GM18517 (cell line): ENCODE results near the gene LAMB4.
A peak's percentile ranks its signal among the peaks of the same experiment; 100 is the strongest.

Experiments
- ATAC-seq: cut with Tn5 transposase; IDR thresholded peaks from one replicate; pipeline ENCODE4 v1.9.1; 2021; ENCODE audit warnings: mild to moderate bottlenecking, moderate library complexity; ENCODE audit not compliant: unreplicated experiment

Gene LAMB4

GRCh38 chr7:108142675-108143259, 12.6 kb upstream of the LAMB4 start:
- no peak for ATAC-seq

- no peak for ATAC-seq
These were observed 12.0 kb upstream of the LAMB4 start for GRCh38 chr7:108142180-108142579.

DNA sequence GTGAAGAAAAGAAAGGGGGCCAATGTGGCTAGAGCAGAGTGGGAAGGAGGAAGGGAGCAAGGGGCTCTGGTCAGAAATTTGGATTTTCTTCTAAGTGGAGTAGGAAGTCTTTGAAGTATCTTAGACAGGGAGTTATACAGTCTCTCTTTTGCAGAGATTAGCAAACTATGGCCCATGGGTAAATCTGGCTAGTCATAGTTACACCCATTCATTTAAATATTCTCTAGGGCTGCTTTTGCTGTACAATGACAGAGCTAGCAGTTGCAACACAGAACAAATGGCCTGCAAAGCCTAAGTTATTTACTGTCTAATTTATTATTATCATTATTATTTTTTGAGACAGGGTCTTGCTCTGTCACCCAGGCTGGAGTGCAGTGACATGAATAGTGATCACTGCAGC, 10.5 kb upstream of the LAMB4 start:
- no peak for ATAC-seq

- no peak for ATAC-seq
These were observed 8.8 kb upstream of the LAMB4 start for GRCh38 chr7:108138911-108139310.

DNA sequence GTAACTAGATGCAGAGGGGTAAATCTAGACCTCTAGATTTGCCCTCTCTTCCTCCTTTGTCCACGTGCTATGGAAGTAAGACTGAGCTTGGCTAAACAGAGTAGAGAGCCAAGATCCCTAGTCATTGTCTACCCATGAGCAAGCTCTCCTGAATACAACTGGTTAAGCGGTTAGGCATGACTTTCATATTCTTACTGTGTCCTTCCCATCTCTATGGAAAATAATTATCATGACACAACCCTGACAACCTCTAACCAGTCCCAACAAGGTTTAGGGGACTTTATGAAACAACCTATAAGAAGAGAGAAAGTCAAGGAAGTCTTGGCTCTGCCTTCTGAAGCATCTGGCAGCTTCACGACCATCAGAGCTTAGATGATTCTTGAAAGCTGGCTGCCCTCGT, 7.8 kb upstream of the LAMB4 start:
- no peak for ATAC-seq

GRCh38 chr7:108137040-108137439, 6.9 kb upstream of the LAMB4 start:
- no peak for ATAC-seq

DNA sequence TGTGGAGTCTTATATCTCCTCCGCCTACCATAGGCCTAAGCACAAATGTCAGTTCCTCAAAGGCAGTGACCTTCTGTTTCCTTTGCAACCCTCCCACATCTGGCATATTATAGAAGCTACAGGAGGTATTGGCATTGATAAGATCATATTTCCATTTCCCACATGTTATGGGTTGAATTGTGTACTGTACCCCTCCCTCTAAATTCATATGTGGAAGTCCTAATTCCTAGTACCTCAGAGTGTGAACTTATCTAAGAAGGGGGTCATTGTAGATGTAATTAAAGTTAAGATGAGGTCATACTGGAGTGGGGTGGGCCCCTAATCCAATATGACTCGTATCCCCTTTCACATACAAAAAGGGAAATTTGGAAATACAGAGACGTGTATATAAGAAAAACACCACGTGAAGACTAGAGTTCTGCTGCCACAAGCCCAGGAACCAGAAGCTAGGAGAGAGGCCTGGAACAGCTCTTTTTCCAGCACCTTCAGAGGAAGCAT, 6.1 kb upstream of the LAMB4 start:
- ATAC-seq = peak; percentile 21

GRCh38 chr7:108135446-108136190, 5.5 kb upstream of the LAMB4 start:
- peak; percentile 99 for ATAC-seq

- no peak for ATAC-seq
These were observed 4.3 kb upstream of the LAMB4 start for GRCh38 chr7:108134486-108134885.

DNA sequence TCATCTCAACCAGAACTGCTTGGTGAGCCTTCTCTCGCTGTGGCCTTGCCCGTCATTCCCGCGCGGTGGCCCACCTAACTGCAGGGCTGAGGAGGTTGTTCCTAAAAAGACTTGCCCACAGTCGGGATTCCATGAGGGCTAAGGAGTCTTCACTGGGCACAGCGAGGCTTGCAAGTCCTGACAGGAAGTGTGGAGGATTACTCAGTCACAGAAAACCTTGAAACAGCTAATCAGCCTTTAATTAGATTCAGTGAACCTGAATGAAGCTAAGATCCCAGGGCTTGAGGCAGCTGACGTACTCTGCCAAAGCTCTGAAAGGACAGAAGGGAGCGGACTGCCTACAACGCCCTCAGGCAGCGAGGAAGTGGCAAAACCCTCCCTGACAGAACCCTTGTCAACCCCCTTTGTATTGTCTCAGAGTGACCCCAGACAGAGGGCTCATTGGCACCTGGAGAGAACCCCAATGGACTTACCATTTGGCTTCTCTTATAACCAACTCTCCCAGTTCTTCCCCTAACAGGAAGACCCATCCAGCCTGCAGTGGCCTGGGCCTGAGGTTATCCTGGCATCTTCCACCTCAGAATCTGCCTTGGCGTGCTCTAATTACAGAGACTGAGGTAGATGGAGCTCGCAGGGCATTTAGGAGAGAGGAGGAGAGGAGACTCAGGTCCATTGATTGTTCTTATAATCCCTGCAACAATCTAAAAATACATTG, 2.5 kb upstream of the LAMB4 start:
- no peak for ATAC-seq

- no peak for ATAC-seq
These were observed 869 bp downstream of the LAMB4 start for GRCh38 chr7:108129018-108129965.

- ATAC-seq = no peak
These were observed 1.6 kb downstream of the LAMB4 start for GRCh38 chr7:108128514-108128913.

GRCh38 chr7:108127461-108127860, 2.7 kb downstream of the LAMB4 start:
- ATAC-seq = no peak

GRCh38 chr7:108124820-108125219, 5.3 kb downstream of the LAMB4 start:
- no peak for ATAC-seq

DNA sequence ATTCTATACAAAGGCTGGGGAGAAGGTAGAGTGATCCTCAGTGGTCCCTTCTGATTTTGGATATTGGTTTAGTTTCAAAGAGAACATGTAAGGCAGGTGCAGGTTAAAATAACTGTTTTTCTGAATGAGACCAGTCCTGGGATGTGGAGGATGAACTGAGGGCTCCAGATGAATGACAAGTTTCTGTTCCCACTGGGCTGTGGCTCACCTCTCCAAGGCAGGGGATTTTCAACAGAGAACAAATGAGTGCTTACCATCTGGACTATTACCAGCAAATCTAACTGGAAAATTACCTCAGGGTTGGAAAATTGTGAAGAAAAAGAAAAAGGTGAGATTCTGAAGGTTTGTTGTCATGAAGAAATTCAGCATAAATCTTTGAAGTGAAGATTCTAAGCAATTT, 8.0 kb downstream of the LAMB4 start:
- no peak for ATAC-seq

- no peak for ATAC-seq
These were observed 9.2 kb downstream of the LAMB4 start for GRCh38 chr7:108120933-108121332.

DNA sequence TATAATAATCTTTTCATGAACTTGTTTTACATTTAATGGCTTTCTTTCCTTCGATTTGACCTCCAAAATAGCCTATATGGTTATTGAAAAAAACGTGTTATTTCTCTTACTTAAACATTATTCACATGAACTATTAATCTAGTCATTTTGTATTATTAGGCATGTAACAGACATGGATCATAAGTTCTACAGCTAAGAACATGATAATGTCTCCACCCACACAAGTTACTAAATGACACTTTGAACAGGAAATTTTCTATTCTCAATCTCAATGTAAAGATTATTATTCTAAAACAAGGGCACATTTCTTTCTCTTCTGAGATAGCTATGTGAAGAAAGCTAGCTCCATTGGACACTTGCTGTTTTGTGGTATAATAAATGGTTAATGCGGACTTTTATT, 10.0 kb downstream of the LAMB4 start:
- ATAC-seq = no peak

DNA sequence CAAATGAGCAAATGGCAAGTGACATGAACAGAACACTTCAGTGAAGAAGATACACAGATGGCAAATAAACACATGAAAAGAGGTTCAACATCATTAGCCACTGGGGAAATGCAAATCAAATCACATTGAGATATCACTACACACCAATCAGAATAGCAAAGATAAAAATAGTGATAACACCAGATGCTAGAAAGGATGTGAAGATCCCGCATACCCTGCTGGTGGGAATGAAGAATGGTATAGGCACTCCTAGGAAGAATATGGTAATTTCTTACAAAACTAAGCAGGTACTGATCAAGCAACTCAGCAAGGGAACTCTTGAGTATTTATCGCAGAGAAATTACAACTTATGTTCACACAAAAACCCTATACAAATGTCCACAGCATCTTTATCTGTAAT, 11.2 kb downstream of the LAMB4 start:
- no peak for ATAC-seq

DNA sequence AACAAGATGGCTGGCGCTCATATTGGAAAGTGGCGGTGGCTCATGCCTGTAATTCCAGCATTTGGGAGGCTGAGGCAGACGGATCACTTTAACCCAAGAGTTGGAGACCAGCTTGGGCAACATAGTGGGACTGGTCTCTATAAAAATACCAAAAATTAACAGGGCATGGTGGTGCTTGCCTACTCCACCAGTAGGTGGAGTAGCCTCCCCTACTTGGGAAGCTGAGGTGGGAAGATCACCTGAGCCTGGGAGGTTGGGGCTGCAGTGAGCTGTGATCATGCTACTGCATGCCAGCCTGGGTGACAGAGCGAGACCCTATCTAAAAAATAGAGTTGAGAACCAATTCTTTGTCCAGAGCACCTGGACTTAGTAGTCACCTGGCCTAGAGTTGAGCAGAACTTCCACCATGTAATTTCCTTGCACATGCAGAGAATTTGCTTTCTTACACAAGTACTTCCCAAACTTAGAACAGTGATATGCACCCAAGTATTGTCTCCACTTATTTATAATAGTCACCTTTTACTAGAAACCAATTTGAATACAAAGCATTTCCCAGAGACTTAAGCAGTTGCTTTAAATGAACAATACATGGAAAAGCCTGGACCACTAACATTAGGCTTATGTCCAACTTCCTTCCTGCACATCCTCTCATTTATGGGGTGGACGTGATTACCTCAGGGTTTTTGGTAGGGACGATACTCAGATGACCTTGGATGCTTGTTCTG, 15.9 kb downstream of the LAMB4 start:
- ATAC-seq = no peak

DNA sequence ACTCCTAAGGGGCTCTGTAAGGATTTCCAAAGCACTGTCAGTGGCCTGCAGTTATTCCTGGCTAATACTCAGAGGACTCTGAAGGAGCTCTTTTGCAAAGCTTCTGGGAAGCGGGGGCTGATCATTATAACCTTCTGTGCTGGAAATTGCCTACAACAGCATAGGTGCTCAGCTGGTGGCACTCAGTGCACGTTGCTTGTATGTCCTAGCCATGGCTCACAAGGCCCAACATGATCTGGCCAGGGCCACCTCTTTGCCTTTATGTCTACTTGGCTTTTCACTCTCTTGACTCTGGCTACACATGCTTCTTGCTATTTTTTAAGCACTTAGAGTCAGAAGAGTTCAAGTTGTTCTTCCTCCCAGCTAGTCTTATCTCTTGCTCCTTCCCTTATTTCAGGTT, 17.5 kb downstream of the LAMB4 start:
- no peak for ATAC-seq
